ENCODE data around the gene BIVM.

GRCh38 chr13:102868366-102868936 is 69.5 kb downstream of the BIVM start:
- no peak for TF ChIP-seq CTCF (IDR thresholded peaks at IDR 0.05)
- TF ChIP-seq POLR2A (IDR thresholded peaks at IDR 0.05) = no peak
- TF ChIP-seq POLR2AphosphoS5 (IDR thresholded peaks at IDR 0.05) = no peak
